DOHH2 (cell line): ENCODE measurements around the gene ARHGAP24.

Source experiments
- H3F3A ChIP-seq: fragments of 200-600 bp; sonication (generic), shearing (Covaris generic); 2 replicates; pipeline ENCODE4 v1.6.0; 2016; ENCODE audit warnings: antibody characterized with exemption, mild to moderate bottlenecking; ENCODE audit not compliant: control insufficient read depth, insufficient read depth
- H3K27ac ChIP-seq: fragments of 200-600 bp; sonication (generic); 2 replicates; pipeline ENCODE4 v1.5.1; 2014; ENCODE audit warnings: low read depth, mild to moderate bottlenecking, low read length, moderate library complexity
- H3K27me3 ChIP-seq: fragments of 200-600 bp; sonication (generic); 2 replicates; pipeline ENCODE4 v1.6.1; 2014; ENCODE audit warnings: mild to moderate bottlenecking, low read length, mixed read lengths; ENCODE audit not compliant: control insufficient read depth
- H3K36me3 ChIP-seq: fragments of 200-600 bp; sonication (generic); 2 replicates; pipeline ENCODE4 v1.6.1; 2014; ENCODE audit warnings: mild to moderate bottlenecking, low read length, moderate library complexity, mixed read lengths; ENCODE audit not compliant: control insufficient read depth
- H3K4me1 ChIP-seq: fragments of 200-600 bp; sonication (generic); 2 replicates; pipeline ENCODE4 v1.6.1; 2014; ENCODE audit warnings: mild to moderate bottlenecking, low read length, mixed read lengths; ENCODE audit not compliant: control insufficient read depth
- H3K4me2 ChIP-seq: fragments of 200-600 bp; sonication (generic); 2 replicates; pipeline ENCODE4 v1.6.0; 2014; ENCODE audit warnings: mild to moderate bottlenecking, low read length, moderate library complexity
- H3K4me3 ChIP-seq: fragments of 200-600 bp; sonication (generic); 2 replicates; pipeline ENCODE4 v1.5.1; 2014; ENCODE audit warnings: mild to moderate bottlenecking, low read length, mixed read lengths
- H3K79me2 ChIP-seq: fragments of 200-600 bp; sonication (generic); 2 replicates; pipeline ENCODE4 v1.6.1; 2014; ENCODE audit warnings: mild to moderate bottlenecking, low read length, mixed read lengths; ENCODE audit not compliant: control insufficient read depth
- H3K9me2 ChIP-seq: fragments of 200-600 bp; sonication (generic); replicated peaks from 2 replicates; pipeline ENCODE4 v1.6.1; 2014; ENCODE audit warnings: mild to moderate bottlenecking, low read length, mixed read lengths; ENCODE audit not compliant: control insufficient read depth
- H3K9me3 ChIP-seq: fragments of 200-600 bp; sonication (generic); 2 replicates; pipeline ENCODE4 v1.6.1; 2014; ENCODE audit warnings: antibody characterized with exemption, low read length, mixed read lengths; ENCODE audit not compliant: control insufficient read depth, insufficient read depth
- H4K20me1 ChIP-seq: fragments of 200-600 bp; sonication (generic); 2 replicates; pipeline ENCODE4 v1.6.0; 2014; ENCODE audit warnings: low read depth, mild to moderate bottlenecking, antibody characterized with exemption, low read length, moderate library complexity; ENCODE audit not compliant: control insufficient read depth, insufficient read depth
- EZH2phosphoT487 ChIP-seq: fragments of 200-600 bp; sonication (generic); IDR thresholded peaks from 2 replicates; pipeline ENCODE4 v1.6.1; 2017; ENCODE audit warnings: borderline replicate concordance, mild to moderate bottlenecking, antibody characterized with exemption, low read length, moderate library complexity, mixed read lengths
- TF ChIP-seq, protein P1 (sequence below): fragments of 200-600 bp; sonication (generic); IDR thresholded peaks from one replicate; pipeline ENCODE4 v1.5.1; 2014; ENCODE audit warnings: antibody characterized with exemption, mild to moderate bottlenecking, low read depth, low read length; ENCODE audit not compliant: poor library complexity, severe bottlenecking

Gene ARHGAP24

GRCh38 chr4:85823295-85823694 is 348.3 kb downstream of the ARHGAP24 start:
- no peaks in the 10 kb centered on the region for H4K20me1 ChIP-seq
- H3K79me2 ChIP-seq = no peaks in the 10 kb centered on the region
- H3K4me3 ChIP-seq = no peak overlapping the region
- H3K9me3 ChIP-seq = no peaks in the 10 kb centered on the region; the same call in 1 of the 2 replicates
- H3K4me1 ChIP-seq = no peaks in the 10 kb centered on the region
- no peaks in the 10 kb centered on the region for H3K9me2 ChIP-seq
- H3K27me3 ChIP-seq = peaks cover 10% of the 10 kb centered on the region
- no peak overlapping the region for H3K27ac ChIP-seq
- H3K4me2 ChIP-seq = no peak overlapping the region
- no peaks in the 10 kb centered on the region for H3K36me3 ChIP-seq
- TF ChIP-seq, protein P1, sequence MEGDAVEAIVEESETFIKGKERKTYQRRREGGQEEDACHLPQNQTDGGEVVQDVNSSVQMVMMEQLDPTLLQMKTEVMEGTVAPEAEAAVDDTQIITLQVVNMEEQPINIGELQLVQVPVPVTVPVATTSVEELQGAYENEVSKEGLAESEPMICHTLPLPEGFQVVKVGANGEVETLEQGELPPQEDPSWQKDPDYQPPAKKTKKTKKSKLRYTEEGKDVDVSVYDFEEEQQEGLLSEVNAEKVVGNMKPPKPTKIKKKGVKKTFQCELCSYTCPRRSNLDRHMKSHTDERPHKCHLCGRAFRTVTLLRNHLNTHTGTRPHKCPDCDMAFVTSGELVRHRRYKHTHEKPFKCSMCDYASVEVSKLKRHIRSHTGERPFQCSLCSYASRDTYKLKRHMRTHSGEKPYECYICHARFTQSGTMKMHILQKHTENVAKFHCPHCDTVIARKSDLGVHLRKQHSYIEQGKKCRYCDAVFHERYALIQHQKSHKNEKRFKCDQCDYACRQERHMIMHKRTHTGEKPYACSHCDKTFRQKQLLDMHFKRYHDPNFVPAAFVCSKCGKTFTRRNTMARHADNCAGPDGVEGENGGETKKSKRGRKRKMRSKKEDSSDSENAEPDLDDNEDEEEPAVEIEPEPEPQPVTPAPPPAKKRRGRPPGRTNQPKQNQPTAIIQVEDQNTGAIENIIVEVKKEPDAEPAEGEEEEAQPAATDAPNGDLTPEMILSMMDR = no peak
- TF ChIP-seq EZH2phosphoT487 = no peak
- H3F3A ChIP-seq = no peaks in the 10 kb centered on the region

DNA sequence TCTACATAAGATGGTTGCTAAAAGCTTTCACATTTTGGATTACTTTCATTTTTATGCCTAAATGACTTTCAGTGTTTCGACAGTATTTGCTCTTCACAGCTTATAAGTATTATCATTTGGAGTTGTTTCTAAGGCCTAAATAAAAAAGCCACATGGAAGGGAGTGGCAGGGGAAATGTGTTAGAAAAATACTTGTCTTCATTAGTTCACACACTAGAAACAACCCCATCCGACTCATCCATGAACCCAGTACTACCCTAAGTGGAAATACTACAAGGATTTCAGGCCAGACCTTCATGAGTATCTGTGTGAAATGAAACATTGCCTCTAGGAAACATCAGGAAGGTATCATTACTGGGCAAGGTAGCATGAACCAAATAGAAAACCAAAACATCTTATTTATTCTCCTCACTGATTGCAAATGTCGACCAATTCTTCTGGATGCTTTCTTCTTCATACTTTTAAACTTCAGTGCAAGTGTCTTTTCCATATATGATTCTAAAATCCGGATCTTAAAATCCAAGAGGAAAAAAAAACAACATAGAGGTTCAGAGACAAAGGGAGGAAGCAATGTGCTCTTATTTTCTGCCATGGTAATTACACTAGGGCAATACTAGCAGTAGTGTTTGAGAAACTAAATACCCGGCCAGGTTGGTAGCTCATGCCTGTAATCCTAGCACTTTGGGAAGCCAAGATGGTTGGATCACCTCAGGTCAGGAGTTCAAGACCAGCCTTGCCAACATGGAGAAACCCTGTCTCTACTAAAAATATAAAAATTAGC is 349.4 kb downstream of the ARHGAP24 start:
- no peaks in the 10 kb centered on the region for H3K9me2 ChIP-seq
- no peaks in the 10 kb centered on the region for H3K4me1 ChIP-seq
- H3K4me2 ChIP-seq = no peak overlapping the region
- no peak overlapping the region for H3K27ac ChIP-seq
- no peaks in the 10 kb centered on the region for H3K79me2 ChIP-seq
- H3K4me3 ChIP-seq = no peak overlapping the region
- no peaks in the 10 kb centered on the region for H4K20me1 ChIP-seq
- H3K36me3 ChIP-seq = no peaks in the 10 kb centered on the region
- TF ChIP-seq, protein P1 = no peak
- TF ChIP-seq EZH2phosphoT487 = no peak
- no peaks in the 10 kb centered on the region for H3F3A ChIP-seq
- H3K27me3 ChIP-seq = peaks cover 10% of the 10 kb centered on the region
- no peaks in the 10 kb centered on the region; the same call in 1 of the 2 replicates for H3K9me3 ChIP-seq

DNA sequence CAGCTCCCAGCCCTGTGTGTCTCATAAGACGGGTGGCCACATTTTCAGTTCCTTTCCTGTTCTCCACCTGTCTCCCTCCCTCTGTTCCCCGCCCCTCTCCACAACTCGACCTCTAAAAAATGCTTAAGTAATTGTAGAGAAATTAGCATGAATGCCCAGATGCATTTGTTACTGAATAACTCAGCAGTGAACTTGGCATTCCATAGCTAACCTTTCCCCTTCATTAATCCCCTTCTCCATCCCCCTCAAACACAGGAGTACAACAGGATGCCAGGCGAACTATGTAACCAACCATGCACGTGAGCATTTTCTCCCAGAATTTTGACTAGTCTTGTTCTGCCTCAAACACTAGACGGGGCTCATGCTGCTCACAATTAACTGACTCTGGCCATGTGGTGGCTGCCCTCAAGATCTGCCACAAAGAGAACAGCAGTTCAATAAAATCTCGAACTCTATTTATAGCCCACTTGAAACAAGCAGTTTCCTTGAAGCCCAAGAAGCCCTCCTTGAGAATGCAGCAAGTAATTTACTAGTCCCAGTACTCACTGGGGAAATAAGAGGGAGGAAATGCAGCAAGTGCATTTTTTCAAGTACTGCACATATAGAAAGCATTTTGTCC is 351.2 kb downstream of the ARHGAP24 start:
- Histone ChIP-seq H3F3A (no peaks in the 10 kb centered on the region), H3K4me1 (no peaks in the 10 kb centered on the region), H3K4me3 (no peak overlapping the region), H3K9me3 (no peaks in the 10 kb centered on the region), H3K79me2 (no peaks in the 10 kb centered on the region), H3K9me2 (no peaks in the 10 kb centered on the region), H3K27me3 (peaks cover 10% of the 10 kb centered on the region), H3K36me3 (no peaks in the 10 kb centered on the region), H3K4me2 (no peak overlapping the region), H4K20me1 (no peaks in the 10 kb centered on the region), H3K27ac (no peak overlapping the region)
- TF ChIP-seq, protein P1 = no peak
- TF ChIP-seq EZH2phosphoT487 = no peak
